Endothelial cell of umbilical vein (primary cell): ENCODE measurements around the gene KCNA5. TPM values are rescaled to one million over a fixed set of nuclear protein-coding genes. Genes with fewer than 3 reads are reported as not detected.

Source experiments
- BruUV-seq: library from RNA; stranded (reverse); fragments of 400-500 nt; replicated peaks from 2 replicates; lab custom pipeline; 2021; lab: Mats Ljungman, UMichigan
- CTCF ChIA-PET: fragments of 300-600, 350-600 bp; sonication (Branson Sonifier 250); formaldehyde crosslinking; loops from one replicate; lab custom pipeline; 2021; ENCODE audit warnings: antibody characterized with exemption, inconsistent platforms; lab: Charles Lee
- POLR2A ChIA-PET: fragments of 300-600, 350-600 bp; sonication (Branson Sonifier 250); formaldehyde crosslinking; loops from one replicate; lab custom pipeline; 2021; ENCODE audit warnings: antibody characterized with exemption, inconsistent platforms; lab: Charles Lee
- DNase-seq: peaks from one replicate; pipeline ENCODE4 v3.0.0-alpha.2; 2011; ENCODE audit warnings: low read depth, low spot score
- FAIRE-seq: peaks from 2 replicates; lab custom pipeline; 2011; peaks lifted over from hg19 to GRCh38; lab: Jason Lieb, UNC
- H2AFZ ChIP-seq: 2 replicates; pipeline ENCODE4 v1.6.0; 2012; ENCODE audit warnings: low read depth, low read length, control low read depth, inconsistent platforms
- H3K27ac ChIP-seq: 2 replicates; pipeline ENCODE4 v1.5.1; 2011; ENCODE audit warnings: low read depth, mild to moderate bottlenecking, control low read depth, low read length, moderate library complexity; ENCODE audit not compliant: insufficient read depth
- H3K27me3 ChIP-seq, 2 experiments: 2 replicates each; pipeline versions ENCODE4 v1.6.0 to v1.6.1; 2011; ENCODE audit warnings: low read length in 2 of 2, mixed read lengths in 1 of 2; ENCODE audit not compliant: control insufficient read depth in 2 of 2, insufficient read depth in 2 of 2
- H3K36me3 ChIP-seq, 2 experiments: 2 replicates in 1 of 2; 3 replicates in 1 of 2; pipeline ENCODE4 v1.5.1; 2011; ENCODE audit warnings: low read length in 2 of 2, mild to moderate bottlenecking in 1 of 2, moderate library complexity in 1 of 2; ENCODE audit not compliant: control insufficient read depth in 2 of 2, insufficient read depth in 2 of 2; ENCODE audit errors: extremely low read depth in 1 of 2
- H3K4me1 ChIP-seq: 3 replicates; pipeline ENCODE4 v1.5.1; 2011; ENCODE audit warnings: mild to moderate bottlenecking, low read length; ENCODE audit not compliant: control insufficient read depth, insufficient read depth; ENCODE audit errors: extremely low read depth
- H3K4me2 ChIP-seq: 2 replicates; pipeline ENCODE4 v1.6.1; 2011; ENCODE audit warnings: low read length, control low read depth, mixed read lengths; ENCODE audit not compliant: insufficient read depth
- H3K4me3 ChIP-seq, 3 experiments: fragments of 200-600 bp in 1 of 3; sonication (generic), shearing (Covaris generic) in 1 of 3; replicated peaks in 1 of 3; 2 replicates each; pipeline ENCODE4 v1.5.1; 2011 to 2016; ENCODE audit warnings: control low read depth in 3 of 3, low read length in 3 of 3, mild to moderate bottlenecking in 2 of 3, inconsistent platforms in 1 of 3, low read depth in 1 of 3, moderate library complexity in 1 of 3; ENCODE audit not compliant: insufficient read depth in 1 of 3
- H3K79me2 ChIP-seq: 2 replicates; pipeline ENCODE4 v1.6.0; 2012; ENCODE audit warnings: low read length, inconsistent platforms; ENCODE audit not compliant: control insufficient read depth, insufficient read depth
- H3K9ac ChIP-seq: replicated peaks from 2 replicates; pipeline ENCODE3; 2011; ENCODE audit warnings: low read length, control low read depth; ENCODE audit not compliant: insufficient read depth; ENCODE audit errors: extremely low read depth
- H3K9me1 ChIP-seq: replicated peaks from 3 replicates; pipeline ENCODE4 v1.6.0; 2011; ENCODE audit warnings: mild to moderate bottlenecking, low read length; ENCODE audit not compliant: control insufficient read depth, insufficient read depth; ENCODE audit errors: extremely low read depth
- H3K9me3 ChIP-seq: replicated peaks from 2 replicates; pipeline ENCODE4 v1.5.1; 2012; ENCODE audit warnings: low read length, inconsistent platforms; ENCODE audit not compliant: control insufficient read depth, insufficient read depth
- H4K20me1 ChIP-seq: replicated peaks from 2 replicates; pipeline ENCODE3; 2011; ENCODE audit warnings: mild to moderate bottlenecking, low read length; ENCODE audit not compliant: control insufficient read depth, insufficient read depth; ENCODE audit errors: extremely low read depth
- EZH2 ChIP-seq: IDR thresholded peaks from 2 replicates; pipeline ENCODE4 v1.6.1; 2012; ENCODE audit warnings: borderline replicate concordance, low read depth, mild to moderate bottlenecking, moderate library complexity, low read length, inconsistent platforms; ENCODE audit not compliant: severe bottlenecking
- FOS ChIP-seq: IDR thresholded peaks from 2 replicates; pipeline ENCODE4 v1.6.1; 2011; ENCODE audit warnings: mild to moderate bottlenecking, low read length, moderate library complexity, borderline replicate concordance; ENCODE audit not compliant: insufficient read depth
- GATA2 ChIP-seq: IDR thresholded peaks from 2 replicates; pipeline ENCODE4 v1.7.0; 2011; ENCODE audit warnings: low read depth, mild to moderate bottlenecking, moderate library complexity, mixed read lengths, low read length; ENCODE audit not compliant: insufficient read length, insufficient read depth
- JUN ChIP-seq: IDR thresholded peaks from 2 replicates; pipeline ENCODE4 v1.6.1; 2011; ENCODE audit warnings: borderline replicate concordance, low read depth; ENCODE audit not compliant: insufficient read length, insufficient read depth
- MYC ChIP-seq: IDR thresholded peaks from one replicate; pipeline ENCODE4 v1.6.1; 2011; ENCODE audit warnings: mild to moderate bottlenecking, low read depth, low read length
- POLR2A ChIP-seq: IDR thresholded peaks from 2 replicates; pipeline ENCODE4 v1.6.1; 2012; ENCODE audit warnings: low read depth, mild to moderate bottlenecking, control low read depth, low read length
- POLR2AphosphoS5 ChIP-seq: IDR thresholded peaks from 2 replicates; pipeline ENCODE4 v1.6.1; 2012; ENCODE audit warnings: low read depth, mild to moderate bottlenecking, control low read depth, low read length, moderate library complexity; ENCODE audit not compliant: insufficient read depth
- dilution Hi-C: fragments of 300-500 bp; cut with MboI; formaldehyde crosslinking; loops from one replicate; pipeline ENCODE4 v1.15.0; 2019; ENCODE audit warnings: low sequenced_read_pairs; ENCODE audit not compliant: extremely low pct_ligation_motif_present
- intact Hi-C: fragments of 100-400 bp; cut with micrococcal nuclease; formaldehyde crosslinking; loops from one replicate; pipeline ENCODE4 v1.10.0; 2022
- polyA plus RNA-seq, 4 experiments: library from polyadenylated mRNA; depleted of rRNA in 3 of 4; stranded (reverse) in 3 of 4; unstranded in 1 of 4; fragments of >200 nt; gene quantifications; 2 replicates each; pipeline versions ENCODE4 v1.2.1 to v1.2.3, GENCODE V29; 2011 to 2012; ENCODE audit warnings: missing spikeins in 1 of 4
- total RNA-seq: library from RNA; stranded (reverse); gene quantifications from 2 replicates; pipeline ENCODE4 v1.2.3, GENCODE V29; 2021
- TF ChIP-seq, protein P1 (sequence below): IDR thresholded peaks from 2 replicates; pipeline ENCODE4 v1.6.1; 2011; ENCODE audit not compliant: insufficient read depth, insufficient read length
- TF ChIP-seq, protein P2 (sequence below), 2 donors: IDR thresholded peaks; 1 replicate in 1 of 2; 2 replicates in 1 of 2; pipeline ENCODE4 v1.5.1; 2011; ENCODE audit warnings: low read length in 2 of 2, mild to moderate bottlenecking in 2 of 2, moderate library complexity in 2 of 2, control low read depth in 1 of 2, inconsistent platforms in 1 of 2, low read depth in 1 of 2; ENCODE audit not compliant: insufficient read depth in 1 of 2; ENCODE audit errors: extremely low read depth in 1 of 2

KCNA5 gene
- total and polyA plus RNA-seq, 2 donors (not counting 3 experiments of a cell fraction or from before 2014, with no cell fraction given), result not detected

DNA sequence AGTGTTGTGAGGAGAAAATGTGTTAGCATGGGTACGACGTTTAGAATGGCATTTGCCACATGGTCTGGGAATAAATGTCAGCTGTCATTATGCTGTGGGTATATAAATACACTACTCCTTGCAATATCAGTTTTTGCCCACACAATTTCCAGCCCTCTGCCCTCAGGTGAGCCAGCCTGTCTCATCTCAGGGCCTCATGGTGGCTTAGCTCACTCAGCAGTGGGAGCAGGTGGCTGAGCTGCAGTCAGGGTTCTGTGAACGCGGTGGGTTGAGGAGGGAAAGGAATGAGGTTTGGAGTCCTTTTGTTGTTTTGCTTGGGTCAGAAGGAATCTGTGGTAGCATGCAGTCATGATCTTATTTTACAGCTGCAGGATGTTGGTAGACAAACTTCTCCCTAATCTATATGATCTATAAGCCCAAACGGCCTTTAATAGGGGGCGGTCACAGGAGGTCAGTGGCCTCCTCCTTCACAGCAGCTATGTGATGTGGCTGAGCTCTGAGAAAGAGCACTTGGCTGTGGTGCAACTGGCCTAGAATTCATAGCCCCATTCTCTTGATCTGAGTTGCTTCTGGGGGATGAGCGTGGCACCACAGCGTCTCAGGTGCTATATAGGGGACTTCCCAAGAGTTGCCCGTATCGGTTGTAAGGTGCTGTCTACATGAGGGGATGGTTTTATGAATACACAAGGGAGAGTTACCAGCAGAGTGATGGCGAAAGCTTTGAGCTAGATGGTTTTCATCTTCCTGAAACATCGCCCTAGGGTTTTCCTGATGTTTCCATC lies 27.8 kb upstream of the KCNA5 start:
- no peak overlapping the region for H3K4me3 ChIP-seq
- H3K9me3 ChIP-seq, result no peaks in the 10 kb centered on the region
- FAIRE-seq (no peak), DNase-seq (no peak)
- H2AFZ ChIP-seq, result no peak overlapping the region
- dilution Hi-C loops, result no loop called here
- H3K27me3 ChIP-seq, result no peaks in the 10 kb centered on the region
- no peak overlapping the region for H3K27ac ChIP-seq
- H3K4me2 ChIP-seq, result no peak overlapping the region
- intact Hi-C loops, result no loop called here
- no peaks in the 10 kb centered on the region for H4K20me1 ChIP-seq
- POLR2A ChIA-PET, result no interaction called here
- no peak for TF ChIP-seq MYC
- no peak for TF ChIP-seq GATA2
- TF ChIP-seq FOS, result no peak
- TF ChIP-seq POLR2AphosphoS5, result no peak
- TF ChIP-seq EZH2, result no peak
- TF ChIP-seq, protein P1, sequence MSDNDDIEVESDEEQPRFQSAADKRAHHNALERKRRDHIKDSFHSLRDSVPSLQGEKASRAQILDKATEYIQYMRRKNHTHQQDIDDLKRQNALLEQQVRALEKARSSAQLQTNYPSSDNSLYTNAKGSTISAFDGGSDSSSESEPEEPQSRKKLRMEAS, result no peak
- TF ChIP-seq, protein P2, sequence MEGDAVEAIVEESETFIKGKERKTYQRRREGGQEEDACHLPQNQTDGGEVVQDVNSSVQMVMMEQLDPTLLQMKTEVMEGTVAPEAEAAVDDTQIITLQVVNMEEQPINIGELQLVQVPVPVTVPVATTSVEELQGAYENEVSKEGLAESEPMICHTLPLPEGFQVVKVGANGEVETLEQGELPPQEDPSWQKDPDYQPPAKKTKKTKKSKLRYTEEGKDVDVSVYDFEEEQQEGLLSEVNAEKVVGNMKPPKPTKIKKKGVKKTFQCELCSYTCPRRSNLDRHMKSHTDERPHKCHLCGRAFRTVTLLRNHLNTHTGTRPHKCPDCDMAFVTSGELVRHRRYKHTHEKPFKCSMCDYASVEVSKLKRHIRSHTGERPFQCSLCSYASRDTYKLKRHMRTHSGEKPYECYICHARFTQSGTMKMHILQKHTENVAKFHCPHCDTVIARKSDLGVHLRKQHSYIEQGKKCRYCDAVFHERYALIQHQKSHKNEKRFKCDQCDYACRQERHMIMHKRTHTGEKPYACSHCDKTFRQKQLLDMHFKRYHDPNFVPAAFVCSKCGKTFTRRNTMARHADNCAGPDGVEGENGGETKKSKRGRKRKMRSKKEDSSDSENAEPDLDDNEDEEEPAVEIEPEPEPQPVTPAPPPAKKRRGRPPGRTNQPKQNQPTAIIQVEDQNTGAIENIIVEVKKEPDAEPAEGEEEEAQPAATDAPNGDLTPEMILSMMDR (IDR thresholded peaks at IDR 0.05; ENCODE audit: extremely low read depth in 1 of 2, insufficient read depth in 1 of 2, low read depth in 1 of 2, low read length in 2 of 2), result no peak
- TF ChIP-seq JUN, result no peak
- TF ChIP-seq POLR2A, result no peak
- H3K4me1 ChIP-seq, result no peaks in the 10 kb centered on the region
- CTCF ChIA-PET, result interaction anchor here (0.9 kb wide), 1 partner anchor 158 kb away, joined by 3 read pairs; no protein-coding TSS in a partner anchor
- H3K9me1 ChIP-seq, result no peaks in the 10 kb centered on the region
- no peak overlapping the region for H3K9ac ChIP-seq
- BruUV-seq, result no TSS peak
- H3K79me2 ChIP-seq, result no peaks in the 10 kb centered on the region
- H3K36me3 ChIP-seq, result no peaks in the 10 kb centered on the region
